Mucosa of descending colon (tissue), 3 donors: ENCODE results near the gene FAAP100. TPM values are rescaled to one million over a fixed set of nuclear protein-coding genes. Genes with fewer than 3 reads are reported as not detected.

ENCODE experiments used
- ATAC-seq: fragments of 200-7000 bp; cut with Tn5 transposase; one replicate; pipeline ENCODE4 v1.9.1; 2020; ENCODE audit warnings: mild to moderate bottlenecking, moderate library complexity
- DNase-seq, 3 donors: peaks; one replicate each; pipeline ENCODE4 v3.0.0-alpha.2; 2020
- H3K36me3 ChIP-seq: fragments of 200-600 bp; one replicate; pipeline ENCODE4 v1.8.0; 2021; ENCODE audit warnings: low read depth, mild to moderate bottlenecking
- H3K4me1 ChIP-seq: fragments of 200-600 bp; one replicate; pipeline ENCODE4 v1.8.0; 2021; ENCODE audit warnings: low read depth, mild to moderate bottlenecking
- H3K4me3 ChIP-seq: fragments of 200-600 bp; one replicate; pipeline ENCODE4 v1.8.0; 2021; ENCODE audit warnings: mild to moderate bottlenecking
- H3K9me3 ChIP-seq: fragments of 200-600 bp; one replicate; pipeline ENCODE4 v1.8.0; 2021; ENCODE audit warnings: mild to moderate bottlenecking
- intact Hi-C, 2 donors: fragments of 100-400 bp; cut with DNase I in 1 of 2; cut with micrococcal nuclease in 1 of 2; formaldehyde crosslinking; loops; one replicate each; pipeline versions ENCODE4 v1.11.0 to v1.11.1; 2022; cut with DNase I, micrococcal nuclease
- total RNA-seq, 3 donors: library from RNA; stranded (reverse); fragmentation: NEBNext Ultra II Directional in 2 of 3; extraction: Animal tissue kit (Norgen Biotek cat#: 25700) in 2 of 3; gene quantifications; one replicate each; pipeline versions ENCODE4 v1.2.1 to v1.2.4, GENCODE V29; 2021 to 2023
- TF ChIP-seq, protein P1 (sequence below): fragments of 200-600 bp; IDR thresholded peaks from one replicate; pipeline ENCODE4 v1.8.0; 2022; ENCODE audit warnings: antibody characterized with exemption, mild to moderate bottlenecking
- donor health status: DM: no; HTN: no; CAD: no; lungs with moderate emphysema.
- donor health status: DM: no; HTN: no; CAD: no.
- donor health status: DM: no; HTN: yes; CAD: no.

Gene FAAP100
- total RNA-seq, 3 donors from 2014 or later = 23.2 to 28.9 (median 25.0) TPM

DNA sequence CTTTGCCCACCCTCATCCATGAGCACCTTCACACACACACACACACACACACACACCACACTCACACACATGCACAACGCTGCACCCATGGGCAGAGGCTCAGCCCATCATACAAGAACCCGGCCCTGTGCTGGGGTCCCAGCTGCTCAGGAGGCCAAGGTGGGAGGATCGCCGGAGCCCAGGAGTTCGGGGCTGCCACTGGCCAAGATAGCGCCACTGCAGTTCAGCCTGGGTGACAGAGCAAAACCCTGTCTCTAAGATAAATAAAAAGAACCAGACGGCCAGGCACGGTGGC lies 27.3 kb downstream of the FAAP100 start:
- intact Hi-C loops = no loop called here
- TF ChIP-seq, protein P1, sequence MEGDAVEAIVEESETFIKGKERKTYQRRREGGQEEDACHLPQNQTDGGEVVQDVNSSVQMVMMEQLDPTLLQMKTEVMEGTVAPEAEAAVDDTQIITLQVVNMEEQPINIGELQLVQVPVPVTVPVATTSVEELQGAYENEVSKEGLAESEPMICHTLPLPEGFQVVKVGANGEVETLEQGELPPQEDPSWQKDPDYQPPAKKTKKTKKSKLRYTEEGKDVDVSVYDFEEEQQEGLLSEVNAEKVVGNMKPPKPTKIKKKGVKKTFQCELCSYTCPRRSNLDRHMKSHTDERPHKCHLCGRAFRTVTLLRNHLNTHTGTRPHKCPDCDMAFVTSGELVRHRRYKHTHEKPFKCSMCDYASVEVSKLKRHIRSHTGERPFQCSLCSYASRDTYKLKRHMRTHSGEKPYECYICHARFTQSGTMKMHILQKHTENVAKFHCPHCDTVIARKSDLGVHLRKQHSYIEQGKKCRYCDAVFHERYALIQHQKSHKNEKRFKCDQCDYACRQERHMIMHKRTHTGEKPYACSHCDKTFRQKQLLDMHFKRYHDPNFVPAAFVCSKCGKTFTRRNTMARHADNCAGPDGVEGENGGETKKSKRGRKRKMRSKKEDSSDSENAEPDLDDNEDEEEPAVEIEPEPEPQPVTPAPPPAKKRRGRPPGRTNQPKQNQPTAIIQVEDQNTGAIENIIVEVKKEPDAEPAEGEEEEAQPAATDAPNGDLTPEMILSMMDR = no peak
- Histone ChIP-seq H3K36me3 (no peaks in the 10 kb centered on the region), H3K4me1 (peaks cover 17% of the 10 kb centered on the region), H3K4me3 (no peak overlapping the region), H3K9me3 (no peaks in the 10 kb centered on the region)
- ATAC-seq = no peak
- DNase-seq = no peak

DNA sequence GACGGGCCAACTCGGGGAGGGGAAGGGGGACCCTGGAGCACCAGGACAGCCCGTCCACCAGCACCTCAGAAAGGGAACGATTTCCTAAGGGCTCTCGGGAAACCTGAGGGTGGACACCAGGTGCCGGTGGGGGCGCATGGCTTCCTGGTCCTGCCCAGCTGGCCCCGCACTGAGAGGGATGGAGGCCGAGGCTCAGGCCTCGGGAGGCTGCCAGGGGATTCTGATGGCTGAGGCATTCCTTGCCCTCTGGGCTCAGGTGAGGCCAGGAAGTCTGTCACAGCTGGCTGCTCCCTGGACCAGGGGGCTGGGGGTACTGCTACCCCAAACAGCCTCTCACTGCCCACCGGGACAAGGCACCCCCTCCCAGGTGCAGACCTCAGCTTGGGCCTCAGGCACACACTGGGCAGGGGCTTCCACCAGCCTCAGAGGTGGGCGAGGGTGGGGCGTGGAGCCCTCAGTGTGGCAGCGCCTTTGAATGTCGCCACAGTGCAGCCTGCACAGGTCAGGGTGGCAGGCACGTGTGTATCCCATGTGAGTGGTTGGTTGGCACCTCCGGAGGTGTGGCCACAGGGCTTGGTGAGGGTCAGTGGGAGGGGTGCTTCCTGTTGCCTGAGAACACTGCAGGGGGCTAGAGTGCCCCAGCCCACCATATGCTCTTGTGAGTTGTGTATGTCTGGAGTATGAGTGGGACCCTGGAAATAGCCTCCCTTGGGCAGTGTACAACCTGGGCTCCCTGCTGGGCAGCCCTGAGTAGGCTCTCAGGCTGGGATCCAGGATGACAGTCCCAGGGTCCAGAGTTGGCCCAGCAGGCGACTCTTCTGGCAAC lies 27.9 kb downstream of the FAAP100 start:
- DNase-seq = no peak
- Histone ChIP-seq H3K9me3 (no peaks in the 10 kb centered on the region), H3K4me3 (no peak overlapping the region), H3K4me1 (peaks cover 22% of the 10 kb centered on the region), H3K36me3 (no peaks in the 10 kb centered on the region)
- intact Hi-C loops = no loop called here
- TF ChIP-seq, protein P1 = no peak
- ATAC-seq = no peak

DNA sequence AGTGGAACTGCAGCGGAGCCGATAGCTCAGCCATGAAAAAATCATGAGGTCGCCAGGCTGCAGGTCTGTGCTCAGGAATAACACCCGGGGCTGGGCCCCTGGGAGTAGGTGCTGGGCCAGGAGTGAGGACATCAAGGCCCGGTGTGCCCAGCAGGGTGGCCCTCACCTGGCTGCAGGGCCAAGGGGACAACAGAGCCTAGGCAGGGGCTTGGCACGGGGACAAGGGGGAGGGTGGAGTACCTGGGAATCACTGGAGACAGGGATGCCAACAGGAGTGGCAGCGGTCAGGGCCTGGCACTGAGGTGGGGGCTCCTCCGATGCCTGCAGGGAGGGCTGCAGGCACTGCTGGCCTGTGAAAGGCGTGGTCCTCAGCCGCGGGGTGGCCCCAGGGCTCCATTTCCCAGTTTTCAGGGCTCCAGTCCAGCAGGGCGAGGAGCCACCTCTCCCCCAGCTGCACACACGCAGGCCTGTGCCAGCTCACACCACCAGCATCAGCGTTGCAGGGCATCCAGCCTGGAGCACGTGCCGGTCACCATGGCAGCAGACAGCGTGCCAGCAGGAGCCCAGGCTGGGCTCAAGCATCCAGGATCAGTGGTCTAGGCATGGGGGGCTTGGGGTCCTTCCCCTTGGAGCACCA lies 28.6 kb downstream of the FAAP100 start:
- H3K36me3 ChIP-seq = no peaks in the 10 kb centered on the region
- H3K9me3 ChIP-seq = no peaks in the 10 kb centered on the region
- no peak overlapping the region for H3K4me3 ChIP-seq
- peaks cover 22% of the 10 kb centered on the region for H3K4me1 ChIP-seq
- DNase-seq = no peak
- intact Hi-C loops = no loop called here
- no peak for ATAC-seq
- TF ChIP-seq, protein P1 = no peak

DNA sequence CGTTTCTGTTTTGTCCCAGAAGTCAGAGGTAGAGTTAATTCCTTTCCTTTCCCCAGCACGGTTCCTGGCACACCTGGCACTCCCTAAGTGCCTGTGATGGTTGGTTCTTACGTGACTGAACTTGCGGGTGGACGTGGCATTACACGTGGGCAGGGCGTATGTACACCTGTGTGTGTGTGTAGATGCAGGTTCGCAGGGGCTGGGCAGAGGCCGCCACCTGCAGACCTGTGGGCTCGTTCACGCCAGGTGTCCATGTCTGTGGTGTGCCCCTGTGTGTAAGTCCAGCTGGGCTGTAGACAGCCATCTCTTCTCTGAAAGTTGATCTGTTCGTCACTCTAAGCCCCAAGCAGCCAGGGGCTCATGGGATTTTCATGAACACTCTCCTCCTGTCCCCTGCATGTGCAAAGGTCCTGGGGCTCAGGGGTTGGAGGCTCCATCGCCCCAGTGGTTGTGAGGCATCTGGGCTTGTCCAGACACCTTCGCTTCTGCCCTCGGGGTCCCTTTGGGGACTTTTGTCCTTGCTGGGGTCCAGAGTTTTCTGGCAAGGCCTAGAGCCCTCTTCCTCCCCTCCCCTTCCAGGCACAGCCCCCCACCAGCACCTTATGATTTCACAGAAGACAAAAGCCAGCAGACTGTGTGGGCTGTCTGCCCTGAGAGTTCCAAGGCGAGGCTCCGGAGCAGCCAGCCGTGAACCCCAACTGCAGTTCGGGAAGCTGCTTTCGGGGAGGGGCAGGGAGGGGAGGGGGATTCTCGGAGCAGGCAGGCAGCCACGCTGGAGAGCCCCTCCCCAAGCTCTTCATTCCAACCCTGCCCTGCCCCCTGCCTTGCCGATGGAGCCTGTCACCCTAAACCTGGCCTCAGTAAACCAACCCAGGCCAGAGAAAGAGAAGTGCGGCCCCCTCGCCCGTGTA lies 29.4 kb downstream of the FAAP100 start:
- peak in 1 of 3 donors; percentile 20 for DNase-seq
- H3K36me3 ChIP-seq = no peaks in the 10 kb centered on the region
- no peak overlapping the region for H3K4me3 ChIP-seq
- ATAC-seq = no peak
- TF ChIP-seq, protein P1 = no peak
- H3K9me3 ChIP-seq = no peaks in the 10 kb centered on the region
- intact Hi-C loops = no loop called here
- peaks cover 20% of the 10 kb centered on the region for H3K4me1 ChIP-seq

DNA sequence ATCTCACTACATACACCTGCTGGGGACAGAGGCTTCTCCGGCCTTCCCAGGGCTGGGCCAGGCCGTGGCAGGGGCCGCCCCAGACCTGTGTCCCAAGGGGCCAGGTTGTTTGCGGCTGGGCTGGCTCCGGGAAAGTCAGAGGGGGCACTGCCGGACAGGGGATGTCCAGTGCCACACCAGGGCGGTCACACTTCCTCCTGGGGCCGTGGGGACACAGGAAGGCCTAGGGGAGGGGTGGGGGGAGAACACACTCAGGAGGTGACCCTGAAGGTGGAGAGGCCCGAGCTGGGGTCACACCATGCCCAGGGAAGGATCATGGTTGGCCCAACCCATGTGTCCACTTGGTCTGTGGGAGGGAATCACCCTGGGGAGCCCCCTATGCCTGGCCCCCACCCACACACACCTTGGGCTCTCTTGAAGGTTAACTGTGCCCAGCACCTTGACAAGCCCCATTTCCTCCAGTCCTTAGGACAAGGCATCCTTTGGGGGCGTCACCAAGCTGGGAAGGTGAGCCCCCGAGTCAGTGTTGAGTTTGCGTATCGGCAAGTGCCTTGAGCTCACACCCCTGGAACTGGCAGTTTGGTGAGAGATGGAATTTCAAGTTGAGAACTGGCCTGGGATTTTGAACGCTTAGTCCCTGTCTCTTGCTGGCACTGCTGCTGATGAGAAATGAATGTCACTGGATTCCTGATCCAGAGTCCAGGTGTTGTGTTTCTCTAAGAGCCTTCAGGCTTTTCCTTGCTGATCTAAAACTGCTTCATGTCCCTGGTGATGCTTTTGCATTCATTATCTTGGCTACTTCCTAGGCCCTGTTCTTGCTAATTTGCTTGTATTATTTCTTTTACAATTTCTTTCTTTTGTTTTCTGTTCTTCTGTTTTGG lies 31.9 kb downstream of the FAAP100 start:
- H3K4me3 ChIP-seq = no peak overlapping the region
- peak; percentile 1 for ATAC-seq
- TF ChIP-seq, protein P1 = no peak
- no peaks in the 10 kb centered on the region for H3K36me3 ChIP-seq
- peaks cover 32% of the 10 kb centered on the region for H3K4me1 ChIP-seq
- DNase-seq = peak; percentile 19 to 61 (median 56)
- intact Hi-C loops = no loop called here
- H3K9me3 ChIP-seq = no peaks in the 10 kb centered on the region
